Measurements from ENCODE around the gene PLAC8L1.

PLAC8L1 gene

DNA sequence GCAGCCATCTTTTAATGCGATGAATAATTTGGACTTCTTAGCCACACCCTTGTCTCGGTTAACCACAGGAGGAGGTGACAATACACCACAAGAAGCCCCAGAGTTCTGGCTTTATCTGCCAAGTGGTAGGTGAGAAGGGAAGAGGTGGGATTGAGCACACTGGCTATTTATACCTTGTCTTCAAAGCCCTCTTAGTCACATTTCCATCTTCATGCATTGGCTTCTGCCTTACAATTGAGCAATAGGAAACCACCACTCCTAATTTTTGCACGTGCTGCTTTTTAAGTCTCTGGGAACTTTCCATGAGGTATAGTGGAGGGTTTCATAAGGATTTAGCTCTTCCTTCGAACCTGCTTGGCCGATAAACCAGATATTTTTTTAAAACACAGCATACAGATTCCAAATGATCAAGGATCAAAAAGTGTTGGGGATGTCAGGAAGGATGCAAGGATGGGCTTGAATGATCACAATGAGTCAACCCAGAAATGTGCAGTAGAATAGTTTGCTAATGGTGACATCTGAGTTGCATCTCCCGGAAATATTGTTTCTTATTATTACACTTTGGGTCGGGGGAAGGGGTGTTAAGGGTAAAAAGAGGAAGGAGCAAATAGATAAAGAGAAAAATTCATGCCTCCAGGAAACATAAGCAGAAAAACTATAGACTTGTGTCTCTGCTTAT, 25.5 kb downstream of the PLAC8L1 start:
- DNase-seq (ENCODE audit: low read depth) = no peak

DNA sequence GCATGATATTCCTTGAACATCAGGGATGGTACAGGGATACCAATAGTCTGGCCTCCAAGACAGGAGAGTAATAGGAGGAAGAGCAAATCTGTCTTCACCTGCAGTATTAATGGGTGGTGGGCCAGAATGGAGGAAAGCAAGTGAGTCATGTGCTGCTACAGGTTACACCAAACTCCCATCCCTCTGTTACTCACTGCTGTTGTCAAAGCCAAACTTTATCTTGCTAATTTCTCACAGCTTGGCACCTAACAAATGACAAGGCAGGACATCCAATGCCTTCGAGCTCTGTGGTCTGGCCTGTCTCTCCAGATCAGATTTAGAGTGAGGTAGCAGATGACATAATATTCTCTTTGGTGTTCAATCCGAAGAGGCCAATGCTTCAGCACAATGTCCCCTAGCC, 26.8 kb downstream of the PLAC8L1 start:
- no peak for DNase-seq (ENCODE audit: low read depth)

DNA sequence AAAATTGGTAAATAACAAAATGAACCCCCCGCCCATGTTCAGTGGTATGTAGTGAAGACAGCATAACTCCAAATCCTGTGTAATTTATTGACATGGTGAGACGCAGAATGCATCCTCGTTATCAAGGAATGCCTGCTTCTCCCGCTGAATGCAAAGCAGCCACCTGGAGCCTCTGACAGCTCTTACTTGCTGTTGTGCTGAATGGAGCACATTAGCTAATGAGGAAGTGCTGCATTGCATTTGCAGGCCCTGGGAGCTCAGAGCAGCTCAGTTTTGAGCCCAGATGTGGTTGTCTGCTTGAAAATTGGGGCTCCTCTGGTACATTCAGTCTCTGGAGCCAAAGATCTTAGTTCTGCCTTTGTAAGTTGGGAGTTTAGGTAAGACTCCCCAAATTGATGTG, 28.9 kb downstream of the PLAC8L1 start:
- no peak for DNase-seq (ENCODE audit: low read depth)

DNA sequence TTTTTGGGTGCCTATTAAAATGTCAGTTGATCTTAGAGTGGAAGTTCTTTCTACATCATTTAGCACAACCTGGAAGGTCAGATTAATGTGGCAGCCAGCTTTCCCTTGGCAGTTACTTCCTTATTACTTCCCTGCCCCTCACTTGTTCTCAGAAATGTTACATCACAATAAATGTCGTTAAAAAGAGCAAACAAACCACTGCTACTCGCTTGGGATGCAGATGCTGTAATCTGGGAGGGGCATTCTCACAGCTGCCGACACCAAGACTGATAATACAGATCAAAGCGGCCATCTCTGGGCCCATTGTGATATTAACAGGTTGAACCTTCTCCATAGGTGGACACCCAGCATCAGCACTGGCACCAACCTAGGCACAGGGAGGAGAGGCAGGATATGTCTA, 29.3 kb downstream of the PLAC8L1 start:
- no peak for DNase-seq (ENCODE audit: low read depth)

DNA sequence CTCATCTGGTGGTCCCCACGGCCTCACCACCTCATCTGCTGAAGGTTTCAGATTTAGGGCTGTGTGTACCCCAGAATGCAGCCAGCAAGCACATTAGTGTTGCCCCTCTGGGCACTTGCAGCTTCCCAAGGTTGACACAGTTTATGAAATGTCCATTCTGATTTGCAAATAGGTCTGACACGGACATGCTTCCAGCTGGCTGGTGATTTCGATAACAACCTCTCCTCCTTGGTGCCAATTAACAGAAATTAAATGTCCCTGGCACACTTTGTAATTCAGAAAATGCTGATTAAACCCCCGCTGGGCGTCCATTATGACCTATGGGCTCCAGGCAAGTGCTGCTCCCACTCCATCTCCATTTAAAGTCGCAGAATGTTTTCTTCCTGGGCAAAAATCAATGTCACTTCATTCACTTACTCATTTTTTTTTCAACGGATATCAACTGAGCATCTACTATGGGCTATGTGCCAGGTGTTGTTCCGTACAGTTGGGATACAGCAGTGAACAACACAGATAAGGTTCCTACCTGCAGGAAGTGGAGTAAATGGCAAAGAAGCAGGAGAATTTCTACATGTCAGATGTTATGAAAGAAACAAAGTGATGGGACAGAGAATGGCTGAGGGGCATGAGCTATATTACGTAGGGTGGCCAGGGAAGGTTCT, 32.0 kb downstream of the PLAC8L1 start:
- no peak for DNase-seq (ENCODE audit: low read depth)

DNA sequence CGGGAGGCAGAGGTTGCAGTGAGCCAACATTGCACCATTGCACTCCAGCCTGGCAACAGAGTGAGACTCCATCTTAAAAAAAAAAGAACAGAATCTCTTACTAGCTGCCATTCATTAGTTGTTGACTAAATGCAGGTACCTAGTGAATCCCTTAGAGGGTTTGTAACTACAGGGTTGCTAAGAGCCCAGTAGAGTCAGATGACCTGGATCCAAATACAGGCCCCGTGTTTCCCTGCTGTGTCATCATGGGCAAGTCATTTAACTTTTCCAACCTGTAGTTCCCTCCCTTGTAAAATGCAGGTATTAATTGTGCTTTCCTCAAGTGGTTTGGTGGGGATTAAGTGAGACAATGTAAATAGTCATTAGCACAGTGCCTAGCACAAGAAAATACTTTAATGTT, 32.8 kb downstream of the PLAC8L1 start:
- DNase-seq (ENCODE audit: low read depth) = no peak

DNA sequence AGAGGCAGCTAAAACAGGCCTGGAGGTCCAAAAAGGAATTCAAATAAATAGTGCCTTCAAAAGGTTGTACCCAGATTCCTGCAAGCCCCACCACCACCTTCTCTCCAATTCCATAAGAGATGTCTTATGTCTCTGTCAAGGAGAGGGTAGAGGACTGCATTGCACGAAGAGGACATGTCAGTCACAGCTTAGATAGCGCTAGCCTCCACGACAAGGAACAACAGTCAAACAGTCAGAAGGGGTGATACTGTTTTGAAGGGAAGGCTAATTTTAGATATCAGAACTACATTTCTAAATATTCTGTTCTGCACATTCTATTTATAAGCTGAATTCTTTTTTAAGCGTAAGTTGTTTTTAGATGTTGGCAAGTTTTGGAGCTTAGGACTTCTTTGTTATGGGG, 34.2 kb downstream of the PLAC8L1 start:
- no peak for DNase-seq (ENCODE audit: low read depth)

DNA sequence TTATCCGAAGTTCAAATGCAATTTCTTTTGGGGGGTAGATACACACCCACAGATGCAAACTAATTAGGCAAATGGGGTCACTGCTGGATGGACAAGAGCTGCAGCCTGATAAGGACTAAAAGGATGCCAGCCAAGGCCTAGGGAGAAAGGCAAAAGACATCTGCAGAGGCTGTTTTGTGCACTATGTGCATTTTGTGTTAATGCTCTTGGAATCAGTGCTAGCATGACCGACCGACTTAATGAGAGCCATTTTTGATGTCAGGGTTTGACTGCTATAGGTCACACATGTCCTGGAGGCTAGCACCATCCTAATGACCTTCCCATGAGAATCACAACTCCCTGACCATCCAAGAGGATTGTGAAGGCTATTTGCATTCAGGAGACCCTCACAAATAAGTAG, 34.6 kb downstream of the PLAC8L1 start:
- no peak for DNase-seq (ENCODE audit: low read depth)

DNA sequence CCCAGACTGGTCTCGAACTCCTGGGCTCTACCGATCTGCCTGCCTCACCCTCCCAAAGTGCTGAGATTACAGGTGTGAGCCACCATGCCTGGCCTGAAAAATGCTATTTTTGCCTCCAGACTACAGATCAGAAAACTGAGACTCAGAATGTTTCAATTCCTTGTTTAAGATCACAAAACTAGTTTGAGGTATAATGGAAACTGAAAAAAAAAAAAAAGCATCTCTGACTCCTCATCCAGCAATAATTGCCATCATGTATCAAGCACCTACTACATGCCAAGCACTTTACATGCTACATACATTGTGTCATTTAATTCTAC, 35.6 kb downstream of the PLAC8L1 start:
- DNase-seq (ENCODE audit: low read depth) = no peak

DNA sequence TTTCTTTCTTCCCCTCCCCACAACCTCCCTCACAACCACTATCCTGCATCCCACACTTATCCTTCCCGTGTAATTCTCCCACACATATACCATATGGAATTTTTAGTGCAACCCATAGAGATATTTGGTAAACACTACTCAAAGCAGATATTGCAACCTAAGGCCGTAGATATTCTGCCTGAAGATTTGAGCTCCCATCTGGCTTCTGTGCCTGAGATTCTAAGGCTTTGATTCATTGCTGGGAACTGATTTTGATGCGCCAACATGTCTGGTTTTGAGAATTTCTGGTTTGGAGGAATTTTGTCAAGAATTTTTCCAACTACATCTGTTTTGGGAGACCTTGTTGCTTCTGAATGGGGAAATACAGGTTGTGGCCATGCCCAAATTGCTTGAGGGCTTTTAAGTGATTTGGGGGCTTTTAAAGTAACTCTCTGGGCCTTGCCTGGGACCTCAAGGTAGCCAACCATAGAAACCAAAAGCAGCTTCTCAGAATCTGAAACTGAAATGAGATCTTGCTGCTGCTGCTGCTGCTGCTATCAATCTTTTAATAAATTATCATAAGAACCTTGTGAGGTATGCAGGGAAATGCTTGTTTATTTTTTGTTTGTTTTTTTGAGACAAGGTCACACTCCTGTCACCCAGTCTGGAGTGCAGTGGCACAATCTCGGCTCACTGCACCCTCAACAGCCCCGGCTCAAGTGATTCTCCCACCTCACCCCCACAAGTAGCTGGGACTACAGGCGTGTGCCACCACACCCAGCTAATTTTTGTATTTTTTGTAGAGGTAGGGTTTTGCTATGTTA, 36.2 kb downstream of the PLAC8L1 start:
- DNase-seq (ENCODE audit: low read depth) = no peak

DNA sequence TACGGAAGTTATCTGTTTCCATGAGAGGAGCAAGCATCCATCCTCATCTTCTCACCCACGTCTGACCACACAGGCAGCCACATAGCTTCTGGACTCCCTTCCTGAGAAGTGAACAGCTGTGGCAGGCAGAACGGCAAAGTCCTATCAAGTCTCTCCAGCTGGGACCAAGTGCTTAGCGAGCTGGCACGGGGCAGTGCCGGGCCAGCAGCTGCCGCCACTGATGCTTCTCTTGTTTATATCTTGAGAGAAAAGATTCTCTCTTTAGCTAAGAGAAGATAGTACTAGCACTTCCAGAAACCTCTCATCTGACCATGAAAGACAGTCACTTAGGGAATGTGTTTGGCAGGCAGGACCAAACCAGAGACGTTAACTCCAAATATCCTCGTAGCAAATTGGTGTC, 37.2 kb downstream of the PLAC8L1 start:
- DNase-seq (ENCODE audit: low read depth) = no peak

DNA sequence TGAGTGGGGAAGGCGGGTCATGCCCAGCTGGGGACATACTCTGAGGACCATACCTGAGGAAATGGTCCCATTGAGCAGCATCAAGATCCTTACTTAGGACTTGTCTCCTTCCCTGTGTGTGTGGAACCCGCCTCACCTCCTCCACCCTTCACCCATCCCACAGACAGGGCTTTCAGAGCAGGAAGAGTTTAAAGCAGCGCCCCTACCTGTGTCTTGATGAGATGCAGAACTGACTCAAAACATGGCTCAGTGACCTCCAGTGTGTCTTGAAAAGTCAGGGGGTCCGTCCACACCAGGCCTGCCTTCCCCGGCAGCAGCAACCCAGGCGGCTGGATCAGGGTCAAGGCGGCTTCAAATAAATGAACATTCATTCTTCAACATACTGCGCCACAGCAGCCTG, 38.4 kb downstream of the PLAC8L1 start:
- no peak for DNase-seq (ENCODE audit: low read depth)

DNA sequence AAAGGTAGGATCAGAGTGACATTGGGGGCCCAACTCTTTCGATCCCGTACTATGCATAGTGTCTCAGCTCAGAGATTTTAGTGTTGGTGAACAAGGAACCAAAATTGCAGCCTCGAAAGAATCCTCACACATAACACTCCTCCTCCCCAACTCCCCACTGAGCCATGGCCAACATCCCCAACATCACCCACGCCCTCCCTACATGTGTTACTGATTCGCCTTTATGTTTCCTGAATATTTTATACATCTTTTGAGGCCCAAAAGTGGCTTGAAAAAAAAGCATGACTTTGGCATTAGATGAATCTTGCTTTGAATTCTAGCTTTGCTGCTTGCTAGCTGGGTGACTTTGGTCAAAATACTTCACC, 45.2 kb downstream of the PLAC8L1 start:
- DNase-seq (ENCODE audit: low read depth) = no peak

DNA sequence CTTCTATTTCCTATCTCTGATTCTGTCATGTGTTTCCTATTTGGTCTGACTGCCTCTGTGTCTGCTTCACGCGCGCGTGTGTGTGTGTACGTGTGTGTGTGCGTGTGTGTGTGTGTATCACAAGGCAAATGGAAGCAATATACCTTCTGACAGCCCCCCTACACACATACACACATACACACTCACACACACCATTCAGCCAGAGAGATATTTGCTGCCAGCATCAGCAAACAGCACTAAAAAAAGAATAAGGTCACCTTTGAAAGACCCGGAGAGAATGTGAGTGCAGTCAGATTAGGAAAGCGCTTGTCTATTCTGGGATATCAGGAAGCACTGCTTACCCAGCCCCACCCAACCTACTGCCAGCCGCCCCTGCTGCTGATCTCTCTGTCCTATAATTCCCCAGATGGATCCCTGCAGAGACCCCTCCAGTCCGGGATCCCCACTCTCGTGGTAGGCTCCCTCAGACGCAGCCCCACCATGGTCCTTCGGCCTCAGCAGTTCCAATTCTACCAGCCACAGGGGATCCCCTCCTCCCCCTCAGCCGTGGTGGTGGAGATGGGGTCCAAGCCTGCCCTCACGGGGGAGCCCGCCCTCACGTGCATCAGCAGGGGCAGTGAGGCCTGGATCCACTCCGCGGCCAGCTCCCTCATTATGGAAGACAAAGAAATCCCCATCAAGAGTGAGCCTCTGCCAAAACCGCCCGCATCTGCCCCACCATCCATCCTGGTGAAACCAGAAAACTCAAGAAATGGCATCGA, 45.7 kb downstream of the PLAC8L1 start:
- DNase-seq (ENCODE audit: low read depth) = no peak

DNA sequence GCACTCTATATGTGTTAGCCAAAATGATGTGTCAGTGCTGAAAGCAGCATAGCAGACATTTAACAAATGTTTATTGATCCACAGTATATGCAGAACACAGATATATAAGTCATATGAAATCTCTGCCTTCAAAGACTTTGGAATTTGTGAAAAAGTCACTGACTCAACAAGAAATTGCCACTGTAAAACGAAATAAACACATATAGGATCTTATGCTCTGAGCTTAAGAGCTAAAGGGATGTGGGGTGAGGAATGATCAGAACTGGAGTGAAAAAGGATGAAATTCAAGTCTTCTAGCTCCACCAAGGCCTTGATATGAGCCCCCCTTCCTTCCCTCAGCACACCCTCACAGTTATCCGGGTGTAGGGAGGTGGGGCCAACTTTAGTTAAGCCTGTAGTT, 49.9 kb downstream of the PLAC8L1 start:
- DNase-seq (ENCODE audit: low read depth) = no peak

DNA sequence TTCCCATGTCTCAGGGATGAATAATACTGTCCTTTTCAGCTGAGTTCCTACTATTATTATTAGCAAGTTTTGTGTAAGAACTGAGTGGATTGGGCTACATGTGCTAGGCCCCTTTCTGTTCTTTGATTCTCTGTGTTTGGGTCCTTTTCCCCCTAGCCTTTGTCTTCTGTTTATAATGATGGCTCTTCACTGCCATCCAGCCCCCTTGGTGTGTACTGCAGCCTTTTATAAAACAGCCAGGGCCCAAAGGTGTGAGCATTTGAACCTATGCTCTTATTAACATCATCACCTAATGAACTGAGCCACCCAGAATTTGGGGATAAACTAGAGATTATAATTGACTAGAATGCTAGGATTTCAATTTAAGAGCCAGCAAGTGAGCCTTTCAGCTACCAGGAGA, 52.6 kb downstream of the PLAC8L1 start:
- DNase-seq (ENCODE audit: low read depth) = no peak

DNA sequence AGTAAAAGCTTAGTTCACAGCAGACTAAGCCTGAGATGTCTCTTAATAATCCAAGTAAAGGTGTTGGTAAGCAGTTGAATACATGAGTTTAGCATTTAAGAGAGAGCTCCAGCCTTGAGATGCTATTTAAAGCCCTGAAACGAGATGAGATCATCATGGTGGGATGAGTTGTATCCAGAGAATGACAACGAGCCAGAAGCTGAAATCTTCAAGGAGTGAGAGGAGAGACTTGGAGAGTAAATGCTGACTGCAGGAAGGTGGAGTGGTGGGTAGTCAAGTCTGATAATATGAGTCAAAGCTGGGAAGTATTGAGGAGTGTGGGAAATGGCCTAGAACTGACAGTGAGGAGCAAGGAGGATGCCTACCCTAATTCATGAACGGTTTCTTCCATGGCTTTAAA, 53.7 kb downstream of the PLAC8L1 start:
- no peak for DNase-seq (ENCODE audit: low read depth)

DNA sequence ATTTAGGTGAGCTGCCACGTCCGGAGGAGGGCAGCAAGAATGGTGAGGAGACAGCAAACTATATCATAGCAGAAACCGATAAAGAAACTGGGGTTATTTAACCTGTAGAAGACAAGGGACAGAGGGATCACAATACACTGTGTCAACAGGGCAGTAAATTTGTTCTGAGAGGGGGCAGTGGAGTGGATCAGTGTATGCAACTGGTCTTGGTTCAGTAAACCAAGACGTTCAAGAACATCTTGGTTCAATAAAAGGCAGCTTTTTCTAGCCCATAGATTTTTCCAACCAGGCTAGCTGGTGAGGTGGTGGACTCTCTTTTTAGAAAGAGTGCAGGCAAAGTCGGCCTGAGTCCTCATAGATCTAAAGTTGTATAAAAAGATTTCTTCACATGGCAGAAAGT, 55.3 kb downstream of the PLAC8L1 start:
- DNase-seq (ENCODE audit: low read depth) = no peak

DNA sequence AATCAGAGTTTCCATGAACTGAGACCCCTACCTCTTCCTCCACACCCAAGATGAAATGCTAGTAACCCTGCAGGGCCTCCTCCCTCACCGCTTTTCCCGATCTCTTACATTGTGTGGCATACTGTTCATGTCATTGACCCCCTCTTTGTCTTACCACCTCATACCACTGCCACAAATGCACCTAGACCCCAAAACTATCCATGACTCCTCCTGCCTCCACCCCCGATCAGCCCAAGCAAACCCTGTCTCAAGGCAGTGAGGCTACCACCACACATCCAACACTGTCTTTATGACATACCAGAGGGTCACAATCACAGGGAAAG, 55.7 kb downstream of the PLAC8L1 start:
- DNase-seq (ENCODE audit: low read depth) = no peak

DNA sequence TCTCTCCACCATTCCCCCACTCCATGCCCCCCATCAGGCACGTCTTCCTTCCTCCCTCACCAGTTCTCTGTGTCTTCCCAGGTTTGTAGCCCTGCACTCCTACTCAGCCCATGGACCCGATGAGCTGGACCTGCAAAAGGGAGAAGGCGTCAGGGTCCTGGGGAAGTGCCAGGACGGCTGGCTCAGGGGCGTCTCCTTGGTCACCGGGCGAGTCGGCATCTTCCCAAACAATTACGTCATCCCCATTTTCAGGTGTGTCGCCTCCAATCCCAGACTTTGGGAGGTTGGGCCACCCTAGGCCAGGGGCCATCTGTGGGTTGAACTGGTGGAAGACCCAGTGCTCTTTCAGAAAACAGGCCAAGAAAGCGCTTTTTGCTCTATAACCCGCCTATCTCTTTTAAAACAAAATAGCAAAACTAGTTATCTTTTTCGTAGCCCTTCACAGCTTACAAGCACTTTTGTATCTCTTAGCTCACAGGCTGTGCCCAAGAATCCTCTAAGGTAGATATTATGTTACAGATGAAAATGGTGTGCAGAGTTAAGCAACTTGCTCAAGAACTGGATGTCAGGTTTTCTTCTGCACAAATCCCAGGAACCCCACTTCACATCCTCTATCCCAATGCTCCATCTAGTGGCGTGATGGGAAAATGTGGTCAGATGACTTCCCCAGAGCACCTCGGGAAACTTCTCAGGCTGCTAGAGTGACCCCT, 56.2 kb downstream of the PLAC8L1 start:
- no peak for DNase-seq (ENCODE audit: low read depth)

DNA sequence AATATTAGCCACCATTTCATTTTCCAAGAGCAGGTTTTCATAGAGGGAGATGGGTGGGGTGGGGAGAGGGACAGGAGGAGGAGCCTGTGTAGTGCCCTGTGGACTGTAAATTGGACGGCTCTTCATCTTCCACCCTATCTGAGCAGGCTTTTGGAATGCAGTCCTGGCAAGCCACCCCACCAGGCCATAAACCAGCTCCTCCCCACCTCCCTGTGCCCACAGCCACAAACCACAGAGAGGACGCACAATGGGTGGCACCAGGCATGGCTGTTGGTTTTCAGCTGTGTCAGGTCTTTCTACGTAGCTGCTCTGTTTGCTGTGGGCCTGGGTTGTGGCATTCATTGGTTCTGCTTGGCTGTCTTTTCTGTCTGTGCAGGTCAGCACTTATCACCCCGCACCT, 58.0 kb downstream of the PLAC8L1 start:
- DNase-seq (ENCODE audit: low read depth) = no peak

DNA sequence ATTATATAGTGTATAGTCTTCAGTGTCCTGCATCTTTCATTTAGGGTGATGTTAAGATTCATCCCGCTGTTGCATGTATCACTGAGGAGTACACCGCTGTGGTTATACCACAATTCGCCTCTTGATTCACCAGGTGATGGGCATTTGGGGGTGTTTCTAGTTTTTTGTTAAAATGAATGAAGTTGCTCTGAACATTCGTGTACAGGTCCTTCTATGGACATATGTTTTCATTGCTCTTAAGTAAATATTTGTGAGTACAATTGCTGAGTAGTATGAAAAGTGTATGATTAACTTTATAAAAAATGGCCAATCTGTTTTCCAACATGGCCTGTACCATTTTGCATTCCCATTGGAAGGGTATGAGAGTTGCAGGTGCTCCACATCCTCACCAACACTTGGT, 61.7 kb downstream of the PLAC8L1 start:
- DNase-seq (ENCODE audit: low read depth) = no peak

Measured in activated T-cell treated with anti-CD3 and anti-CD28 coated beads for 1 hour (primary cell).